Stimulated activated CD8-positive, alpha-beta memory T cell treated with anti-CD3 and anti-CD28 coated beads, Interleukin-4, amount 100 ng/mL, for 48 hours (primary cell): ENCODE measurements around the gene MUCL3.
"Not testable (repeated sequence)": the region's sequence is repeated elsewhere in the genome, so short reads cannot be mapped to it uniquely, and the experiment has no call there.

Experiments used
- DNase-seq: peaks from one replicate; pipeline ENCODE4 v3.0.0-alpha.2; 2020

Gene MUCL3

DNA sequence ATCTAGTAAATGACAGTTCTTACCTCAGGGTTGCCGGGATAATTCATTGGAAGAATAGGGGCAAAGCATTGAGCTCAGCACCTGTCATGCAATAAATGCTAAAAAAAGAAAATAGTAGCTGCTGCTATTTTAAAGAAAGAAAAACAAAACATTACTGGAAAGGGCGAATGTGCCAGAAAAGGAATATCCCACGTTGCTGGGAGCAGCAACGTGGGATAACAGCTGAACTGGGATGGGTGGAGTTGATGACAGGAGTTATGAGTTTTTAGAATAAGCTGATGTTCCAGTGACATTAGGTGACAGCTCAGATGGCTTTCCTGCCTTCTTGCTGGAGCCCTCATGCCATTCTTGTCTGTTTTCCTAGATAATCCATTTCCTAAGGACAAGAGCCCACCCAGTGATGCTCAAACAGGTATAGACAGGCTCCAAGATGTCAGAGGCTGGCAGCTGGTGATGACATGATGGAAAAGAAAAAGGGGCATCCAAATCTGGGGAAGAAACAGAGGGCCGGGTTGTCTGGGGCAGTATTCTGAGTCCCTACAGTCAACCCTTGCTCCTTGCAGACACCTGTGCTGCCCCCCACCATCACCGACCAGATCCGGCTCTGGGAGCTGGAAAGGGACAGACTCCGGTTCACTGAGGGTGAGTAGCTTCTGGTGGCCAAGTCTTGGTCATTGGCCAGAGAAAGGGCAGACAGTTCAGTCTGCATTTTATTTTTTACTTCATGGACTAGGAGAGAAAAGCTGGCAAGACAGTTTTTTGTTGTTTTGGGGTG is 27.8 kb upstream of the MUCL3 start:
- DNase-seq = no peak

DNA sequence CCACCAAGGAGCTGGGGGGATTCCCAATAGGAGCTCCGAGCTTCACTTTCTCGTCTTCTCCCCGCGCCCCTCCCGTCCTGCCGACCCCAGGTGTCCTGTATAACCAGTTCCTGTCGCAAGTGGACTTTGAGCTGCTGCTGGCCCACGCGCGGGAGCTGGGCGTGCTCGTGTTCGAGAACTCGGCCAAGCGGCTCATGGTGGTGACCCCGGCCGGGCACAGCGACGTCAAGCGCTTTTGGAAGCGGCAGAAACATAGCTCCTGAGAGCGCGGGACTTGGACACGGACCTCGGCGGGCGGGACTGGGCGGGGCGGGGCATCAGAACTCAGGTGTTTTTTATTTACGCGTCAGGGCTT is 27.1 kb upstream of the MUCL3 start:
- DNase-seq = no peak

DNA sequence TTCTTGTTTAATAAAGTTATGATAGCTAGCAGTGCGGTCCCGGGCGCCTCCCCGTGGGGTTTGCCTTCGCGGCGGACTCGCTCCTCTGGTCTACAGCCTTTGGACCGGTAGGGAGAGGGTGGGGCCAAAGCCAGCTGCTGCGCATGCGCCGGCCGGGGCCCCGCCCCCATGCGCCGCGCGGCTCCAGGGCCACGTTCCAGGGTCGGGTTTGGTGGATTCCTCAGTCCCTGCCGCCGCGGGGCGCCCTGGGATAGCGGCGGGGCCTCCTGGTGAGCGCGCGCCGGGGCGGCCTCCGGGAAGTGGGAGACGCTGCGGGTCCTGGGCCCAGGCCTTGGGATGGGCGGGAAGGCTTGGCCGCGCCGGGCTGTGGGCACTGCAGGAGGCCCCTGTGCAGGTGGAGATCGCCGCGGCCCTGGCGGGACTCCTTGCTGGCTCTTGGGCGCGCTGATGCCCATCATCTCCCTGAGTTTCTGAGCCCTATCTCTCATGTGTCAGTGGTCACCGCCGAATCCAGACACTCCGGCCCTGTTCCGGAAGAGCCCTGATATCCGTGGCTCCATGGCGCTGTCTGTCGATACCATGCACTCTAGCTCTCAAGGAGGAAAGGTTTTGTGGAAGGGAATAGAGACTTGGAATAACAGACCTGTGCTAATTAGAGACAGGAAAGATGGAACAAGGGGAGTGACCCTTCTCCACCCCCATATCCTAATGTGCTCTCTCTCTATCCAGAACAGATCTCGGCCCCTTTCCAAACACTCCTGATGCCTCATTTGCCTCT is 26.5 kb upstream of the MUCL3 start, which contains the start of gene VARS2:
Gene VARS2, plus strand, starts transcription at position 163 of the 778 bp plus-strand sequence. Its CDS starts 599 bp downstream, at position 762.
- DNase-seq = peak; percentile 90

DNA sequence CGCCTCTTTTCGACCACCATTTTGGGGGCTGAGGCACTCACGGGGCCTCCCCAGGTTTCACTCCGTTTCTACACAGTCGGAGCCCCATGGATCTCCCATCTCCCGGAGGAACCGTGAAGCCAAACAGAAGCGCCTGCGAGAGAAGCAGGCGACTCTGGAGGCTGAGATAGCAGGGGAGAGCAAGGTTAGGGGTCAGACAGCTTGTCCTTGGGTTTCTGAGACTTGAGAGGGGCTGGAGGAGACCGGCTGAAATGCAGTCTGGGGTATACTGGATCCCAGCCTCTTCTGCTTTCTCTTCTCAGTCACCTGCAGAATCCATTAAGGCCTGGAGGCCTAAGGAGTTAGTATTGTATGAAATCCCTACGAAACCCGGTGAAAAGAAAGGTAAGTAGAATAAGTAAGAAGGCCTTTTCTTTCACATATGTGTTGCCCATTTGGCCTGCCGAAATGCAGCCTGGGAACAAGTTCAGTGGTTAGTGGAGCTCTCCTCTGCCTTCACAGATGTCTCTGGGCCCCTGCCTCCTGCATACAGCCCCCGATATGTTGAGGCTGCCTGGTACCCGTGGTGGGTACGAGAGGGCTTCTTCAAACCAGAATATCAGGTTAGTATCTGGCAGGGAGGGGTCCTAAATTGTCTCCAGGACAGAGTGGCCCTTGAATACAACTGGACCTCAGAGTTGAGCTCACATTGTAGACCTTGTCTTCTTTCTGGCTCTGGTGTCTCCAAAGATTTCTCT is 25.8 kb upstream of the MUCL3 start:
- DNase-seq = peak; percentile 40

DNA sequence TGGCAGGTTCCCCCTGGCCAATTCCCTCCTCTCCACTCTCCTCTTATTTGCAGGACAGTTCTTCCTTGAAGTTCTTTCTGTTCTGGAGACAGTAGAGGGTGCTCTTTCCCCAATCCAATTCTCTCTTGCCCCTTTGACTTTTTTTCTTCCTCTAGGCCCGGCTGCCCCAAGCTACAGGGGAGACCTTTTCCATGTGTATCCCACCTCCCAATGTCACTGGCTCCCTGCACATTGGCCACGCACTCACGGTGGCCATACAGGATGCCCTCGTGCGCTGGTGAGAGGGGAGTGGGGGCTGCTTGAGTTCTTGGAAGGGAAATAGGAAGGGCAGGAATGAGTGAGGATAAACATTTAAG is 25.2 kb upstream of the MUCL3 start:
- DNase-seq = no peak

DNA sequence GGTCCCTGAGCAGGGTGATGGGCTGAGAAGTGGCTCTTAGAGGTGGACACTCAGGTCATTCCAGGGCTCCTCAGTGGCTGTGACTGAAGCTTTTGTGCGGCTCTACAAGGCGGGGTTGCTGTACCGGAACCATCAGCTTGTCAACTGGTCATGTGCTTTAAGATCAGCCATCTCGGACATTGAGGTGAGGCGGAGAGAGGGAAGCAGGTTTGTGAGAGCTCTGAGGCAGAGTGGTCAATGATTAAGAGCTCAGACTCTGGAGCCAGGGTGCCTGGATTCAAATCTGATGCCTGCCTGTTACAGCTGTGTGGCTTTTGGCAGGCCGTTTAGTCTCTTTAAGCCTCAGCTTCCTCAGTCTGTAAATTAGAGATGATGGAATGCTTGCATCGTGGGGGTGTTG is 23.7 kb upstream of the MUCL3 start:
- no peak for DNase-seq

DNA sequence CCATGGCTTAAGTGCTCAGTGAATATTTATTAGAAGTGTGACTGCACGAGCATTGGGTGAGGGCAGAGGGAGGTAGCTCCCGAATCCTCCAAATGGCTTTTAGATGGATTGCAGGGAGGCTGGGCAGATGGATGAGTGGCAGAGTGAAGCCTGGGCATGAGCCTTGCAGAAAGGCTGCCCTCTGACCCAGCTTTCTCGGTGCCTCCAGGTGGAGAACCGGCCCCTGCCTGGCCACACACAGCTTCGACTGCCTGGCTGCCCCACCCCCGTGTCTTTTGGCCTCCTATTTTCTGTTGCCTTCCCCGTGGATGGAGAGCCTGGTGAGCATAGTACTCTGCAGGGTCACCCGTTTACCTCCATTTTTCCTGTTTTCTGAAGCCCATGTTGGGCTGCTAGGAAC is 23.3 kb upstream of the MUCL3 start:
- no peak for DNase-seq

DNA sequence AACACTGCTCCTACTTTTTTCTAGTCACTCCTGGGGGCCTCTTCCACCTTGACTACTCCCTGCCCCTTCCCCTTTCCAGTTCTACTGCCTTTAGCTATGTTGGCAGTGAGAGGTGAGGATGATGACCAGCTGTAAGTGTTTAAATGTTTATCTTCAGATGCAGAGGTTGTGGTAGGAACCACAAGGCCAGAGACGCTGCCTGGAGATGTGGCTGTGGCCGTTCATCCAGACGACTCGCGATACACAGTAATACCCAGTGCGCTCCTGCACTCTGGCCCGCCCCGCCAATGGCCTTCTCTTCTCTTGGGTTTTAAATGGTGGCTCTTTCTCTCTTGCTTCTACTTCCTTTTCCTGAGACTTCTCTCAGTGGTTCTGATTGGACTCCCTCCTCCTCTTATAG is 22.1 kb upstream of the MUCL3 start:
- DNase-seq = no peak

DNA sequence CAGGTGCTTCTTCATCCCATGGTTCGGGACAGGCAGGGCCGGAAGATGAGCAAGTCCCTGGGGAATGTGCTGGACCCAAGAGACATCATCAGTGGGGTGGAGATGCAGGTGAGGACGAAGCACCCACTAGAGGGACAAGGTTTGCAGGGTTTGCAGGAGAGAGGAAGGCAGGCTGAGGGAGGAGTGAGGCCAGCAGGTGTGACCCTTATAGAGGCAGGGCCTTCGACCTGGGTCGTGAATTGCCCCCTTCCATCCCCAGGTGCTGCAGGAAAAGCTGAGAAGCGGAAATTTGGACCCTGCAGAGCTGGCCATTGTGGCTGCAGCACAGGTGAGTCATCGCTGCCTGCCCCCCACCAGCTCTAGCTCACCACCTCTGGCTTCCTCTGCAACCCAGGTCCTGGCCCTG is 18.3 kb upstream of the MUCL3 start:
- no peak for DNase-seq

DNA sequence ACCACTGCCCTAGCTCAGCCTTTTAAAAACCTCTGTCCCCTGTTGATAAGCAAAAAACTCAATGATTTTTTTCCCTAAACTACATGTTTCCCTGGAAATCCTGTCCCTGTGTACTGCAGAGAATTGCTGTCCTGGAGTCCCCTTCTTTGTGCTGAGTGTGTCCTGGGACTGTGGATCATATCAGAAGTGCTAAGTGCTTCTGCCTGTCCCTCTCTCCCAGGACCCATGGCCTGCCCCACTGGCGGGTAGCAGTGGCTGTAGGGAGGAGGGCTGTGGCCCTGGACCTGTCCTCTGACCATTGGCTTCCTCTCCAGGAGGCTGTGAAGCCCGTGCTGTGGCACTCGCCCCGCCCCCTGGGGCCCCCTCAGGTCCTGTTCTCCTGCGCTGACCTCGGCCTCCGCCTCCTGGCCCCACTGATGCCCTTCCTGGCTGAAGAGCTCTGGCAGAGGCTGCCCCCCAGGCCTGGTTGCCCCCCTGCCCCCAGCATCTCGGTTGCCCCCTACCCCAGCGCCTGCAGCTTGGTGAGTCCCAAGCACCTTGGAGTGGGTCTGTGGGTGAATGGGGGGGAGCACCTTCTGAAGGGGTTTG is 16.6 kb upstream of the MUCL3 start:
- DNase-seq = not testable (repeated sequence)

DNA sequence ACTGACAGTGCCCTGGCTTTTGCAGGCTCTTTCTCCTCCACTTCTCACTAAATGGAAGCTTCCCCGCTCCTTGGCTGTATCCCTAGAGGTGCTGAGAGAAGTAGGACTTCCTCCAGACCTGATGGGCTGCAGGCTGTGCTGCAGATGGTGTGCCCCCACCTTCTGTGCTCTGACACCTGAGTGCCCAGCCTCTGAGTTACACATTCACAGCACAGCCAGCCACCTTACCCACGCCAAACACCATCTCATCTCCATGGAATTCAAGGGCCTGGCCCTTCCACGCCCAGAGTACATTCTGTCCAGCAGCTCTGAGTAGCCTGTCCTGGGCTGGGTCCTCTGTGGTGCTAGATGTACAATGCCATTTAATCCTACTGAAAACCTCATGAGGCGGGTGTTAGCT is 14.1 kb upstream of the MUCL3 start:
- DNase-seq = no peak

DNA sequence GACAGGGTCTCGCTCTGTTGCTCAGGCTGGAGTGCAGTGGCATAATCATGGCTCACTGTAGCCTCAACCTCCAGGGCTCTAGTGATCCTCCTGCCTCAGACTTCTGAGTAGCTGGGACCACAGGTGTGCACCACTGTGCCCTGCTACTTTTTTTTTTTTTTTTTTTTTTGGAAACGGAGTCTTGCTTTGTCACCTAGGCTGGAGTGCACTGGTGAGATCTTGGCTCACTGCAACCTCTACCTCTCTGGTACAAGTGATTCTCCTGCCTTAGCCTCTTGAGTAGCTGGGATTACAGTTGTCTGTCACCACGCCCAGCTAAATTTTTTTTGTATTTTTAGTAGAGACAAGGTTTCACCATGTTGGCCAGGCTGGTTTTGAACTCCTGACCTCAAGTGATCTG is 13.7 kb upstream of the MUCL3 start:
- not testable (repeated sequence) for DNase-seq

DNA sequence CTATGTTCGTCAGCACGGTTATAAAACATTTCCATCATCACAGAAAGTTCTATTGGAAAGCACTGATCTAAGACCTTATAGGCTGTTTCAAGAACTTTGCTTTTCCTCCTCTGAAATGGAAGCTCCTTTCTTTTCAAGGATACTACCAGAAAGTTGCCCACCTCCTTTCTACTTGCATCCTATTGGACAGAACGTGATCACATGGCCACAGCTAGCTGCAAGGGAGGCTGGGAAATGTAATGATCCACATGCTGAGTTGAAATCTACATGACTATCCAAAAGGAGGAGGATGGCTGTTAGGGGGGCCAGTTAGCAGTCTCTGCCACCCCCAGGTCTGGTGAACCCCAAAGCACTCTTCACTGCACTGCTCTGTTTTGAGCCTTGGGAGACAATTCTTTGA is 12.1 kb upstream of the MUCL3 start:
- DNase-seq = no peak

DNA sequence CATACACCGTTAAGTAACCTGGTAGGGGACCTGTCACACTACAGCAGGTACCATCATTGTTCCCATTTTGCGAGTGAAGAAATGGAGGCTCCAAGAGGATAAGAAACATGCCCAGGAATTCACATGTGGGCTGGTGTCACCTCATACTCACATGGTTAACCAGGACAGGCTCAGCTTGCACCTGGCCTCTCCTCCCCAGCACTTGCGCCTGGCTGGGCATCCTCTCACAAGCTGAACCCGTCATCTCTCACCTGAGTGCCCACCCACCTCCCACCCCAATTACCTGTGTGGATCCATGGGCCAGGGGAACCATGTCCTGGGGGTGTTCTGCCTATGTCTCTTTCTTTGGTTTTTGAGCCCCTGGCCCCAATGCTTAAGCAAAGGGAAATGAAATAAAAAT is 10.3 kb upstream of the MUCL3 start:
- DNase-seq = no peak

DNA sequence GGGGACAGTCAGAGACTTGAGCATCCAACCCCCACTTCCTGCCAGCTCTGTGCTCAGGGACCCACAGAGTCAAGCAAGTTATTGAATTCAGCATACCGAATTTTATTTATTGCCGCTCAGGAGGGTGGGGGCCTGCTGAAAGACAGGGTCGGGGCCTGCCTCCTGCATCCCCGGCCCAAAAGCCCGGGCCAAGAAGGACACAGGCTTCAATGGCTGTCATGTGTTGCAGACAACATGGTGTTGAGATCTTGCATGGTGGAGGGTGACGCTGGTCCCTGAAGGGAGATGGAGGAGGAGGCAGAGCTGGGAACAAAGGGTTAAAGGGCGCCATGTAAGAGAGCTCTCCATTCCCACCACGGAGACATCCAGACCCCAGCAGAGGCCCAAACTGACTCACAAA is 9.5 kb upstream of the MUCL3 start:
- no peak for DNase-seq

DNA sequence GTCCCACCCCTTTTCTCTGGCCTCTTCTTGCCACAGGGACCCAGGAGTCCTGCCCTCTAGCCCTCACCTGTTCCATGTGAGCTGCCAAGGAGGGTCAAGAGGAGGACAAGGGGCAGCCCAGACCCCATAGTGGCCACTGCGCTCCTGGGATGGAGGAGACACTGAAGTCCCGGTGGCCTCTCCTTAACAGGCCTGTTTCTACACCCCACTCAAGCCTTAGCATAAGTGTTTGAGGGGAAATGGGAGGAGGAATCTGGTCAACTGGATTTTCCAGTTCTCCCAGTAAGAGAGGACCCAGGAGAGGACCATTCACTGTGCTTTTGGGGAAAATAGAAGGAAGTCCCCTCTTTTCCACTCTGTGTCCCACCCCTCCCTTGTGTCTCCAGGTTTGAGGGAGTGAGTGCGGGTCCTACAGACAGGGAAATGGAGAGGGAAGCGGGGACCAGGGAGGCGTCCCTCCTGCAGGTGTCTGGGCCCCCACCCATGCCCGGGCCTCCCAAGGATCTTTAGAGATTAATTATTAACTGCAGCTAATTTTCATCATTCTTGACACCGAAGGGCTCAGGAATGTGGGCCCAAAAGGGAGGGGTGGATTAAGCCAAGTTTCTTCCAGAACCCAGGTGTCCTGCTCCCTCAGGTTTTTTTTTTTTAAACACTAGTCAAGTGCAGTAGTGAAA is 8.7 kb upstream of the MUCL3 start, which contains the start of gene SFTA2:
Gene SFTA2, minus strand, starts transcription at position 202 of the 677 bp plus-strand sequence. Its CDS starts 74 bp downstream, at position 128.
- no peak for DNase-seq

DNA sequence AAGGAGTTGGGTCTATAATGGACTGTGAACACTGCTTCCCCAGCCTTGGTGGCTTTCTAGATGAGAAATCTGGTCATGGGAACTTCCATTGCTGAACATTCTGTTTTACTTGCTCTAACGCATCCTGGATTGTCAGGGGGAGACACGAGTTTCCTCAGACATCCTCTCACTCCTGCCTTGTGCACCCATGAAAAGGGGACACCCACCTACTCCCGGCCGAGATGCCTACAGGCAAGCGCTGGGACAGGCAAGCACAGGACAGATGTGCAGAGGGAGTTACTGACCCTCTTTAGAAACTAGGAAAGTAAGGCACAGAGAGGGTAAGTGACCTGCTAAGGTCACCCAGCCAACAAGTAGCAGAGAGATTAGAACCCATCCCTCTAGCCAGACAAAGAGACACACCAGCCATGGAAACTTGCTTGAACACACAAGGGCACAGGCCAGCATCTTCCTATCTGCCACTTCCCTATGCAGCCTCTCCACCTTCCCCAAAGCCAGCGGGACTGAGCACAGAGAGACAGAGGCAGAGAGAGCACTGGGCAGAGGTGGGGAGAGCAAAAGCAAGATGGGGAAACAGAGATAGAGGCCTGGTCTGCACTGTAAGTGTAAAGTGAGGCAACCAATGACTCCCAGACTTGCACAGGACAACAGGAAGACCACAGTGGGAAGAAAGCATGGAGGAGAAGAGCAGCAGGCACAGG is 8.0 kb upstream of the MUCL3 start:
- no peak for DNase-seq

DNA sequence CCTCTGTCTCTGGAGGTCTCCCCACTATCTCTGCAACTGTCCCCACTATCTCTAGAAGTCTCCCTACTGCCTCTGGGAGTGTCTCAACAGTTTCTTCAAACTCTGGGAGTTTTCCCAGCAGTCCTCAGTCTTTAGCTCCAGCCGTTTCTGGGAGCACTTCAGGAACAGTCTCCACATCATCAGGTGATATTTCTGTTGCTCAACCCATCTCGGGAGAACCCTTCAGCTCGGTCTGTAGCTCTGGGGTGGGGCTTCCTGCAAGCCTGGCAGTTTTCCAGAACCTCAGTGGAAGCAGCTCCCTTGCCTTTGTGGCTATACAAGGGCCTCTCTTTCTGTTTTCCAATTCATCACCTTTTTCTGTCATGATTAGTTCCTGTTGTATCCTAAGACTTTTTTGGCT is 5.8 kb upstream of the MUCL3 start:
- DNase-seq = no peak

DNA sequence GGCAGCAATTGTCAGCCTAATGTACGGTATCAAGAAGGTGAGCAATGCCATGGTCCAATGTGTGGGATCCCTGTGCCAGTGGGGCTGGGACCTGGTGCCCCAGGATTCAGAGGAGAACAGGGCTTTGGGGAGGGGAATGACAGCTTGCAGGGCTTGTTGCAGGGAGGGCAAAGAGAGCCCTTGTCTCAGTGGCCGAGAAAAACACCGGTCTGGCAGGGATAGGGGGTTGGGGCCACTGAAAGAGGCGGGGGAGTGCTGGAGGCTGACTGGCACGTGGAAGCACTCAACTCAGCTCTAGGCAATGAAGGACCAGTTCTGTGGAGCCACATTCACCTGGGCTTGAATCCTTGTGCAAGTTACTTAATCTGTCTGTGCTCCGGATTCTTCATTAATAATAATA is 3.5 kb upstream of the MUCL3 start:
- no peak for DNase-seq

DNA sequence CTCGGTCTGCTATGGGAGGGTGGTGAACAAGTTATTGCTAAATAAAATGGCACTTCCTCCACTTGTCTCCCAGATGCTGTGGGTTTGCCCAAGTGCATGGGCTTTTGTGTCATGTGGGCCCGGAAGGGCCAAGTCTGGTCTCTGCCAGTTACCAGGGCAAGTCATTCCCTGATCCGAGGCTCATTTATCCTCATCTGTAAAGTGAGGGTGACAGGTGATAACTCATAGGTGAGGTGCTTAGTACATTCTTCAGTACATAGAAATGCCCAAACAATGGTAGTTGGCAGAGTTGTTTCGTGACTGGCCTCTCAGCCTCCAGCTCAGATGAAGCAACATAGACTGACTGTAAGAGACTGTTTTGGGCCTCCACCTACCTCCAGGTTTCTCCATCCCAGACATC is 2.0 kb upstream of the MUCL3 start:
- DNase-seq = no peak

DNA sequence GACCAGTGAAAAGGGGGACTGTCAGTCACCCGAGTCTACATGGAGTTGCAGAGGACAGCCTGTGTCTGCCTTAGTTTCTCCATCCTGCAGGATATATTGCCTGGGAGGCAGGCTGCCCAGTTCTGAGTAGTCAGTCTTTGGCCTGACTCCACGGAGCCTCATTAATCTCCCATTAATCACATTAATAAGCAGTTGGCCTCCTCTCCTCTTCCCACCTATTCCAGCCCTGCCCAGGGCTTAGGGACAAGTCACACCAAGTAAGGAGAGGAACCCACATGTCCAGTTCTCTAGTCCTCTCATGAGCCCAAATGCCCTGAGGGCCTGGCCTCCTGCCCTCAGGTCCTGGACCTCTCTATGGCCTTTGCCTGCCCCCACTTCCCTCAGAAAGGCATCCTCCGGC is 1.3 kb upstream of the MUCL3 start:
- no peak for DNase-seq
